K562 (cell line): Measurements from ENCODE around the gene AP2A2.

Source experiments
- CTCF ChIP-seq, 3 experiments: IDR thresholded peaks in 2 of 3; conservative IDR thresholded peaks in 1 of 3; 2 replicates each; pipeline ENCODE4 v1.5.1; 2011 to 2012; ENCODE audit warnings: low read length in 3 of 3, mild to moderate bottlenecking in 3 of 3, control low read depth in 2 of 3, improper control_type of control experiment in 1 of 3, inconsistent platforms in 1 of 3, low read depth in 1 of 3, mixed read lengths in 1 of 3, moderate library complexity in 1 of 3; ENCODE audit not compliant: insufficient read depth in 2 of 3
- ELK3 ChIP-seq: fragments of 450-650 bp; formaldehyde crosslinking; IDR thresholded peaks from 2 replicates; pipeline ENCODE4 v1.4.0; 2020; ENCODE audit warnings: mild to moderate bottlenecking
- EZH2 ChIP-seq: IDR thresholded peaks from 2 replicates; pipeline ENCODE4 v1.6.1; 2012; ENCODE audit warnings: low read depth, mild to moderate bottlenecking, inconsistent platforms, low read length, borderline replicate concordance
- HMG20B ChIP-seq: fragments of 250-450 bp; sonication (Bioruptor Pico); IDR thresholded peaks from 2 replicates; pipeline ENCODE4 v1.5.0; 2021; ENCODE audit warnings: mild to moderate bottlenecking
- MIER1 ChIP-seq: fragments of 450-650 bp; IDR thresholded peaks from 2 replicates; pipeline ENCODE4 v1.6.1; 2016; ENCODE audit warnings: antibody characterized with exemption, mild to moderate bottlenecking, low read depth
- PURB ChIP-seq: sonication (generic); formaldehyde crosslinking; IDR thresholded peaks from 2 replicates; pipeline ENCODE4 v1.9.0; 2021; ENCODE audit warnings: low read depth, mild to moderate bottlenecking, missing genetic modification reagents
- SAFB ChIP-seq: fragments of 200-400 bp; formaldehyde crosslinking; IDR thresholded peaks from 2 replicates; pipeline ENCODE4 v1.6.1; 2017; ENCODE audit warnings: low read depth, low read length, borderline replicate concordance
- ZNF551 ChIP-seq: fragments of 250-450 bp; sonication (Bioruptor Pico); IDR thresholded peaks from 2 replicates; pipeline ENCODE4 v1.5.0; 2021; ENCODE audit warnings: mild to moderate bottlenecking, moderate library complexity
- TF ChIP-seq, protein P1 (sequence below), 2 experiments: fragments of 450-650 bp; conservative IDR thresholded peaks; 2 replicates each; pipeline ENCODE4 v1.6.1; 2017; ENCODE audit warnings: mild to moderate bottlenecking in 2 of 2, moderate library complexity in 2 of 2

GRCh38 chr11:895331-896110 is 30.1 kb upstream of the AP2A2 start:
- TF ChIP-seq EZH2: no peak
- TF ChIP-seq MIER1: no peak
- TF ChIP-seq HMG20B (CRISPR knock-in tag): no peak
- no peak for TF ChIP-seq PURB (CRISPR knock-in tag)
- no peak for TF ChIP-seq ELK3 (CRISPR knock-in tag)
- no peak for TF ChIP-seq ZNF551
- TF ChIP-seq, protein P1, sequence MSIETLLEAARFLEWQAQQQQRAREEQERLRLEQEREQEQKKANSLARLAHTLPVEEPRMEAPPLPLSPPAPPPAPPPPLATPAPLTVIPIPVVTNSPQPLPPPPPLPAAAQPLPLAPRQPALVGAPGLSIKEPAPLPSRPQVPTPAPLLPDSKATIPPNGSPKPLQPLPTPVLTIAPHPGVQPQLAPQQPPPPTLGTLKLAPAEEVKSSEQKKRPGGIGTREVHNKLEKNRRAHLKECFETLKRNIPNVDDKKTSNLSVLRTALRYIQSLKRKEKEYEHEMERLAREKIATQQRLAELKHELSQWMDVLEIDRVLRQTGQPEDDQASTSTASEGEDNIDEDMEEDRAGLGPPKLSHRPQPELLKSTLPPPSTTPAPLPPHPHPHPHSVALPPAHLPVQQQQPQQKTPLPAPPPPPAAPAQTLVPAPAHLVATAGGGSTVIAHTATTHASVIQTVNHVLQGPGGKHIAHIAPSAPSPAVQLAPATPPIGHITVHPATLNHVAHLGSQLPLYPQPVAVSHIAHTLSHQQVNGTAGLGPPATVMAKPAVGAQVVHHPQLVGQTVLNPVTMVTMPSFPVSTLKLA (conservative IDR thresholded peaks at IDR 0.05): no peak
- no peak for TF ChIP-seq CTCF (IDR thresholded peaks at IDR 0.05 in 2 of 3, conservative IDR thresholded peaks at IDR 0.05 in 1 of 3; ENCODE audit: insufficient read depth in 2 of 3, low read depth in 1 of 3, low read length in 3 of 3)
- no peak for TF ChIP-seq SAFB
